GM11168 (cell line): ENCODE data around the gene FBLN2.
"Not testable (repeated sequence)": the region's sequence is repeated elsewhere in the genome, so short reads cannot be mapped to it uniquely, and the experiment has no call there.

ENCODE experiments used
- in situ Hi-C: fragments of 300-500 bp; cut with MboI; formaldehyde crosslinking; loops from one replicate; pipeline ENCODE4 v1.12.0; 2022; ENCODE audit warnings: low sequenced_read_pairs; ENCODE audit not compliant: unreplicated experiment

FBLN2 gene

GRCh38 chr3:13513051-13513912 is 35.6 kb upstream of the FBLN2 start:
- in situ Hi-C loops = no loop called here

- in situ Hi-C loops = no loop called here
Measured at GRCh38 chr3:13513913-13514517, 34.9 kb upstream of the FBLN2 start.

GRCh38 chr3:13514639-13515435 is 34.1 kb upstream of the FBLN2 start:
- in situ Hi-C loops = no loop called here

- in situ Hi-C loops = no loop called here
Measured at GRCh38 chr3:13515786-13516759, 32.9 kb upstream of the FBLN2 start.

- in situ Hi-C loops = no loop called here
Measured at GRCh38 chr3:13516760-13517135, 32.2 kb upstream of the FBLN2 start.

GRCh38 chr3:13517253-13517977 is 31.5 kb upstream of the FBLN2 start:
- in situ Hi-C loops = no loop called here

- in situ Hi-C loops = no loop called here
Measured at GRCh38 chr3:13518516-13518953, 30.4 kb upstream of the FBLN2 start.

- in situ Hi-C loops = no loop called here
Measured at GRCh38 chr3:13519006-13519791, 29.7 kb upstream of the FBLN2 start.

- in situ Hi-C loops = no loop called here
Measured at GRCh38 chr3:13520326-13520880, 28.5 kb upstream of the FBLN2 start.

GRCh38 chr3:13521309-13521708 is 27.6 kb upstream of the FBLN2 start:
- in situ Hi-C loops = no loop called here

- in situ Hi-C loops = not testable (repeated sequence)
Measured at GRCh38 chr3:13521749-13522148, 27.2 kb upstream of the FBLN2 start.

GRCh38 chr3:13522236-13522635 is 26.7 kb upstream of the FBLN2 start:
- in situ Hi-C loops = no loop called here

- in situ Hi-C loops = no loop called here
Measured at GRCh38 chr3:13524979-13525669, 23.8 kb upstream of the FBLN2 start.

GRCh38 chr3:13525827-13526625 is 22.9 kb upstream of the FBLN2 start:
- in situ Hi-C loops = no loop called here

GRCh38 chr3:13526626-13526949 is 22.3 kb upstream of the FBLN2 start:
- in situ Hi-C loops = no loop called here

- in situ Hi-C loops = no loop called here
Measured at GRCh38 chr3:13528217-13528867, 20.6 kb upstream of the FBLN2 start.
